Measurements from ENCODE around the gene LFNG. TPM values are rescaled to one million over a fixed set of nuclear protein-coding genes. Genes with fewer than 3 reads are reported as not detected.

Gene LFNG
- total RNA-seq, 1 donor: 21.0 TPM

- no peak for DNase-seq (ENCODE audit: insufficient read length, low spot score, missing footprints)
- H3K4me2 ChIP-seq (ENCODE audit: insufficient read depth, low read length): no peak overlapping the region
- H3K79me2 ChIP-seq (ENCODE audit: insufficient read depth, low read length): peaks cover 26% of the 10 kb centered on the region
- peaks cover 4% of the 10 kb centered on the region for H3K4me1 ChIP-seq (ENCODE audit: insufficient read depth, low read length)
- no peaks in the 10 kb centered on the region for H3K9me3 ChIP-seq (ENCODE audit: low read depth, low read length)
- H3K4me3 ChIP-seq (ENCODE audit: insufficient read depth, low read length): no peak overlapping the region
- no peaks in the 10 kb centered on the region for H3K27me3 ChIP-seq (ENCODE audit: insufficient read depth, low read length)
- H4K20me1 ChIP-seq (ENCODE audit: insufficient read depth, low read length): peaks cover 9% of the 10 kb centered on the region
- H3K36me3 ChIP-seq (ENCODE audit: insufficient read depth, low read length): peaks cover 9% of the 10 kb centered on the region
- H2AFZ ChIP-seq (ENCODE audit: low read length): no peak overlapping the region
- no peak overlapping the region for H3K27ac ChIP-seq (ENCODE audit: low read depth, low read length)
- TF ChIP-seq, protein P1, sequence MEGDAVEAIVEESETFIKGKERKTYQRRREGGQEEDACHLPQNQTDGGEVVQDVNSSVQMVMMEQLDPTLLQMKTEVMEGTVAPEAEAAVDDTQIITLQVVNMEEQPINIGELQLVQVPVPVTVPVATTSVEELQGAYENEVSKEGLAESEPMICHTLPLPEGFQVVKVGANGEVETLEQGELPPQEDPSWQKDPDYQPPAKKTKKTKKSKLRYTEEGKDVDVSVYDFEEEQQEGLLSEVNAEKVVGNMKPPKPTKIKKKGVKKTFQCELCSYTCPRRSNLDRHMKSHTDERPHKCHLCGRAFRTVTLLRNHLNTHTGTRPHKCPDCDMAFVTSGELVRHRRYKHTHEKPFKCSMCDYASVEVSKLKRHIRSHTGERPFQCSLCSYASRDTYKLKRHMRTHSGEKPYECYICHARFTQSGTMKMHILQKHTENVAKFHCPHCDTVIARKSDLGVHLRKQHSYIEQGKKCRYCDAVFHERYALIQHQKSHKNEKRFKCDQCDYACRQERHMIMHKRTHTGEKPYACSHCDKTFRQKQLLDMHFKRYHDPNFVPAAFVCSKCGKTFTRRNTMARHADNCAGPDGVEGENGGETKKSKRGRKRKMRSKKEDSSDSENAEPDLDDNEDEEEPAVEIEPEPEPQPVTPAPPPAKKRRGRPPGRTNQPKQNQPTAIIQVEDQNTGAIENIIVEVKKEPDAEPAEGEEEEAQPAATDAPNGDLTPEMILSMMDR (IDR thresholded peaks at IDR 0.05; ENCODE audit: extremely low read depth, low read depth, low read length): no peak
Measured at GRCh38 chr7:2566890-2567678, 47.5 kb downstream of the LFNG start.

- Histone ChIP-seq H3K27ac (ENCODE audit: low read depth, low read length) (no peak overlapping the region), H3K4me1 (ENCODE audit: insufficient read depth, low read length) (peaks cover 8% of the 10 kb centered on the region), H3K4me3 (ENCODE audit: insufficient read depth, low read length) (no peak overlapping the region), H3K4me2 (ENCODE audit: insufficient read depth, low read length) (no peak overlapping the region), H2AFZ (ENCODE audit: low read length) (no peak overlapping the region), H3K79me2 (ENCODE audit: insufficient read depth, low read length) (peaks cover 25% of the 10 kb centered on the region), H3K36me3 (ENCODE audit: insufficient read depth, low read length) (peaks cover 9% of the 10 kb centered on the region), H3K9me3 (ENCODE audit: low read depth, low read length) (no peaks in the 10 kb centered on the region), H3K27me3 (ENCODE audit: insufficient read depth, low read length) (no peaks in the 10 kb centered on the region), H4K20me1 (ENCODE audit: insufficient read depth, low read length) (peaks cover 9% of the 10 kb centered on the region)
- TF ChIP-seq, protein P1 (IDR thresholded peaks at IDR 0.05; ENCODE audit: extremely low read depth, low read depth, low read length): peak; percentile 39
- DNase-seq (ENCODE audit: insufficient read length, low spot score, missing footprints): peak; percentile 83
Measured at GRCh38 chr7:2567679-2568278, 48.2 kb downstream of the LFNG start.

GRCh38 chr7:2568521-2569223 lies 49.1 kb downstream of the LFNG start:
- Histone ChIP-seq H3K79me2 (ENCODE audit: insufficient read depth, low read length) (peaks cover 21% of the 10 kb centered on the region), H3K4me1 (ENCODE audit: insufficient read depth, low read length) (peaks cover 8% of the 10 kb centered on the region), H3K4me2 (ENCODE audit: insufficient read depth, low read length) (no peak overlapping the region), H2AFZ (ENCODE audit: low read length) (no peak overlapping the region), H4K20me1 (ENCODE audit: insufficient read depth, low read length) (peaks cover 9% of the 10 kb centered on the region), H3K27ac (ENCODE audit: low read depth, low read length) (no peak overlapping the region), H3K27me3 (ENCODE audit: insufficient read depth, low read length) (no peaks in the 10 kb centered on the region), H3K4me3 (ENCODE audit: insufficient read depth, low read length) (no peak overlapping the region), H3K36me3 (ENCODE audit: insufficient read depth, low read length) (peaks cover 9% of the 10 kb centered on the region), H3K9me3 (ENCODE audit: low read depth, low read length) (no peaks in the 10 kb centered on the region)
- DNase-seq (ENCODE audit: insufficient read length, low spot score, missing footprints): no peak
- TF ChIP-seq, protein P1 (IDR thresholded peaks at IDR 0.05; ENCODE audit: extremely low read depth, low read depth, low read length): no peak

DNA sequence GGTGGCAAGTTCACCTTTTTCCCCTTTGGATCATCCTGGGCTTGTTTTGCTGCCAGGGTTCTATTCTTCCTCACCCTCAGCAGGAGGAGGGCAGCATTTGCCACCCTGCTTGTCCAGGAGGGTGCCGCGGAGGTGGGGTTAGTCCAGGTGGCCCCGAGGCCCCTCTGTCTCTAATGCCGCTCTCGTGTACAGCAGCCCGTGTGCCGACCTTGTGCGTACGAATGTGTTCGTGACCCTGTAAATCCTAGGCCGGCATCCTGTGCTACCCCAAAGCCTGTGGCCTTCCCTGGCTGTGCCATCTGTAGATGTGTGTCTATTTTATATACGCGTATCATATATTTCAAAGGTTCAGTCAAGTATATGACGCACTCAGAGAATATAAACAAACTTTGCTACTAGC lies 49.8 kb downstream of the LFNG start:
- peaks cover 16% of the 10 kb centered on the region for H3K36me3 ChIP-seq (ENCODE audit: insufficient read depth, low read length)

More for the DNA sequence above, 49.8 kb downstream of the LFNG start:
- no peak overlapping the region for H2AFZ ChIP-seq (ENCODE audit: low read length)
- H4K20me1 ChIP-seq (ENCODE audit: insufficient read depth, low read length): peaks cover 9% of the 10 kb centered on the region
- TF ChIP-seq, protein P1 (IDR thresholded peaks at IDR 0.05; ENCODE audit: extremely low read depth, low read depth, low read length): no peak
- no peak overlapping the region for H3K27ac ChIP-seq (ENCODE audit: low read depth, low read length)
- H3K27me3 ChIP-seq (ENCODE audit: insufficient read depth, low read length): no peaks in the 10 kb centered on the region
- no peak overlapping the region for H3K4me2 ChIP-seq (ENCODE audit: insufficient read depth, low read length)
- H3K4me3 ChIP-seq (ENCODE audit: insufficient read depth, low read length): no peak overlapping the region
- H3K9me3 ChIP-seq (ENCODE audit: low read depth, low read length): no peaks in the 10 kb centered on the region
- peaks cover 21% of the 10 kb centered on the region for H3K79me2 ChIP-seq (ENCODE audit: insufficient read depth, low read length)
- peaks cover 8% of the 10 kb centered on the region for H3K4me1 ChIP-seq (ENCODE audit: insufficient read depth, low read length)
- DNase-seq (ENCODE audit: insufficient read length, low spot score, missing footprints): peak; percentile 21

All from osteoblast (primary cell).